Keratinocyte (primary cell): Measurements from ENCODE around the gene EXOSC9. TPM values are rescaled to one million over a fixed set of nuclear protein-coding genes. Genes with fewer than 3 reads are reported as not detected.

ENCODE experiments used
- DNase-seq: peaks from one replicate; pipeline ENCODE4 v3.0.0-alpha.2; 2011; ENCODE audit warnings: low read depth, missing footprints, low spot score
- FAIRE-seq: peaks from 2 replicates; lab custom pipeline; 2011; peaks lifted over from hg19 to GRCh38; lab: Jason Lieb, UNC
- H2AFZ ChIP-seq: 2 replicates; pipeline ENCODE4 v1.6.0; 2012; ENCODE audit warnings: low read length, control low read depth, inconsistent platforms; ENCODE audit not compliant: control insufficient read depth
- H3K27ac ChIP-seq: 2 replicates; pipeline ENCODE4 v1.5.1; 2011; ENCODE audit warnings: low read length; ENCODE audit not compliant: control insufficient read depth, insufficient read depth
- H3K27me3 ChIP-seq: 3 replicates; pipeline ENCODE4 v1.6.0; 2011; ENCODE audit warnings: low read length; ENCODE audit not compliant: control insufficient read depth, insufficient read depth; ENCODE audit errors: extremely low read depth
- H3K36me3 ChIP-seq, 2 experiments: 2 replicates in 1 of 2; 3 replicates in 1 of 2; pipeline ENCODE4 v1.5.1; 2011; ENCODE audit warnings: low read length in 2 of 2, mild to moderate bottlenecking in 1 of 2; ENCODE audit not compliant: control insufficient read depth in 2 of 2, insufficient read depth in 2 of 2; ENCODE audit errors: extremely low read depth in 1 of 2
- H3K4me1 ChIP-seq: 3 replicates; pipeline ENCODE4 v1.5.1; 2011; ENCODE audit warnings: low read length; ENCODE audit not compliant: control insufficient read depth, insufficient read depth; ENCODE audit errors: extremely low read depth
- H3K4me2 ChIP-seq: 3 replicates; pipeline ENCODE4 v1.6.0; 2011; ENCODE audit warnings: low read depth, low read length; ENCODE audit not compliant: control insufficient read depth, insufficient read depth; ENCODE audit errors: extremely low read depth
- H3K4me3 ChIP-seq, 3 experiments: fragments of 200-600 bp in 1 of 3; sonication (generic) in 1 of 3; 2 replicates in 2 of 3; 3 replicates in 1 of 3; pipeline ENCODE4 v1.5.1; 2011 to 2016; ENCODE audit warnings: low read length in 3 of 3, mild to moderate bottlenecking in 3 of 3, control low read depth in 2 of 3, inconsistent platforms in 1 of 3, low read depth in 1 of 3, mixed read lengths in 1 of 3, mixed run types in 1 of 3, moderate library complexity in 1 of 3; ENCODE audit not compliant: control insufficient read depth in 2 of 3, insufficient read depth in 2 of 3; ENCODE audit errors: extremely low read depth in 1 of 3
- H3K79me2 ChIP-seq: 2 replicates; pipeline ENCODE4 v1.6.0; 2012; ENCODE audit warnings: low read length; ENCODE audit not compliant: control insufficient read depth, insufficient read depth
- H3K9ac ChIP-seq: 3 replicates; pipeline ENCODE4 v1.6.0; 2011; ENCODE audit warnings: low read length; ENCODE audit not compliant: control insufficient read depth, insufficient read depth; ENCODE audit errors: extremely low read depth
- H3K9me1 ChIP-seq: 3 replicates; pipeline ENCODE4 v1.6.0; 2011; ENCODE audit warnings: low read length; ENCODE audit not compliant: control insufficient read depth, insufficient read depth; ENCODE audit errors: extremely low read depth
- H3K9me3 ChIP-seq: 2 replicates; pipeline ENCODE4 v1.5.1; 2012; ENCODE audit warnings: low read depth, low read length; ENCODE audit not compliant: control insufficient read depth
- H4K20me1 ChIP-seq: 3 replicates; pipeline ENCODE4 v1.6.0; 2011; ENCODE audit warnings: low read length; ENCODE audit not compliant: control insufficient read depth, insufficient read depth; ENCODE audit errors: extremely low read depth
- CTCF ChIP-seq, 3 experiments: IDR thresholded peaks in 1 of 3; conservative IDR thresholded peaks in 1 of 3; optimal IDR thresholded peaks in 1 of 3; 2 replicates in 2 of 3; 3 replicates in 1 of 3; pipeline versions ENCODE3 to v1.5.1; 2011; ENCODE audit warnings: low read length in 3 of 3, mild to moderate bottlenecking in 3 of 3, moderate library complexity in 2 of 3, control low read depth in 1 of 3, inconsistent platforms in 1 of 3; ENCODE audit not compliant: insufficient read depth in 2 of 3; ENCODE audit errors: extremely low read depth in 1 of 3
- EZH2 ChIP-seq: IDR thresholded peaks from one replicate; pipeline ENCODE4 v1.6.1; 2012; ENCODE audit warnings: inconsistent platforms, mild to moderate bottlenecking, low read length, moderate library complexity
- dilution Hi-C: fragments of 300-500 bp; cut with MboI; formaldehyde crosslinking; loops from one replicate; pipeline ENCODE4 v1.7.0; 2020; ENCODE audit warnings: low sequenced_read_pairs; ENCODE audit not compliant: extremely low pct_ligation_motif_present
- polyA plus RNA-seq, 5 experiments: library from polyadenylated mRNA; depleted of rRNA in 3 of 5; stranded (reverse) in 3 of 5; stranded (forward) in 1 of 5; unstranded in 1 of 5; fragments of >200 nt; gene quantifications; 1 replicate in 1 of 5; 2 replicates in 3 of 5; 3 replicates in 1 of 5; pipeline versions ENCODE4 v1.2.1 to v1.2.3, GENCODE V29; 2011 to 2012; ENCODE audit warnings: missing spikeins in 2 of 5, low read depth in 1 of 5, low replicate concordance in 1 of 5

The EXOSC9 gene
- polyA plus RNA-seq, 1 donor (not counting 4 experiments of a cell fraction or from before 2014, with no cell fraction given), result 35.4 TPM

DNA sequence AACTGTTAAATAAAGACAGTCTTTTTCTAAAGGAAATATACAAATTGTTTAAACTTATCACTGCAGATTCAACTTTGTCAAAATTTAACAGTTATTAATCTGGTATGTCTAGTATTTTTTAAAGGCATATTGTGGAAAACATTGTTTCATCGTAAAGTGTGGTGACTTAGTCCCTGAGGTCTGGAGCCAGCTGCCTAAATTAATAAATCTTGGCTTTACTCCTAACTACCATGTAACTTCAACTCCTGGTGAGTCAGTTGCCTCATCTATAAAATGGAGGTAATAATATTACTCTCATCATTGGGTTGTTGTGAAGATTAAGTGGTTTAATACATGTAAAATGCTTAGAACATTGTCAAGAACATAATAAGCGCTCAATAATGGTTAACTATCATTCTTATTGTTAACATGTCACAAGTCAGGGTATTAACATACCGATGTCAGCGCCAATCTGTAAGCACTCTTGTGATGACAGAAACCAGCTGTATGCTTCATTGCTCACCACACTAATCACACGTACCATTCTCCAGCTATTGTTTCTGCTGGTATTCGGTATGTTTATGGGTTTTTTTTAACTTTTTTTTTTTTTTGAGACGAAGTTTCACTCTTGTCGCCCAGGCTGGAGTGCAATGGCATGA is 22.0 kb upstream of the EXOSC9 start:
- DNase-seq (no peak), FAIRE-seq (no peak)
- TF ChIP-seq CTCF (optimal IDR thresholded peaks at IDR 0.05 in 1 of 3, IDR thresholded peaks at IDR 0.05 in 1 of 3, conservative IDR thresholded peaks at IDR 0.05 in 1 of 3; ENCODE audit: extremely low read depth in 1 of 3, insufficient read depth in 2 of 3, low read length in 3 of 3) (no peak), EZH2 (no peak)
- Histone ChIP-seq H3K27ac (no peak overlapping the region), H3K4me3 (no peak overlapping the region), H3K27me3 (no peaks in the 10 kb centered on the region), H2AFZ (no peak overlapping the region), H3K4me1 (no peaks in the 10 kb centered on the region), H3K9me3 (no peaks in the 10 kb centered on the region), H3K4me2 (no peak overlapping the region), H4K20me1 (no peaks in the 10 kb centered on the region), H3K79me2 (no peaks in the 10 kb centered on the region), H3K9me1 (no peaks in the 10 kb centered on the region), H3K36me3 (no peaks in the 10 kb centered on the region), H3K9ac (no peak overlapping the region)
- dilution Hi-C loops, result no loop called here

- Histone ChIP-seq H3K36me3 (no peaks in the 10 kb centered on the region), H3K4me3 (no peak overlapping the region), H3K4me1 (peaks cover 17% of the 10 kb centered on the region), H3K27ac (no peak overlapping the region), H3K9me1 (peaks cover 2% of the 10 kb centered on the region), H2AFZ (no peak overlapping the region), H3K9ac (no peak overlapping the region), H3K4me2 (no peak overlapping the region), H4K20me1 (no peaks in the 10 kb centered on the region), H3K27me3 (no peaks in the 10 kb centered on the region), H3K9me3 (no peaks in the 10 kb centered on the region), H3K79me2 (no peaks in the 10 kb centered on the region)
- dilution Hi-C loops, result no loop called here
- no peak for DNase-seq
- TF ChIP-seq CTCF (optimal IDR thresholded peaks at IDR 0.05 in 1 of 3, IDR thresholded peaks at IDR 0.05 in 1 of 3, conservative IDR thresholded peaks at IDR 0.05 in 1 of 3; ENCODE audit: extremely low read depth in 1 of 3, insufficient read depth in 2 of 3, low read length in 3 of 3) (no peak), EZH2 (no peak)
- no peak for FAIRE-seq
Observed at GRCh38 chr4:121783210-121783609, 17.9 kb upstream of the EXOSC9 start.
